Measurements from ENCODE around the gene PACRGL. TPM values are rescaled to one million over a fixed set of nuclear protein-coding genes. Genes with fewer than 3 reads are reported as not detected.

PACRGL gene
- total and polyA plus RNA-seq, 9 of the 15 experiments (the other 6 are each of a cell fraction or from before 2014, with no cell fraction given) = 6.6 to 55.0 (median 27.5) TPM

DNA sequence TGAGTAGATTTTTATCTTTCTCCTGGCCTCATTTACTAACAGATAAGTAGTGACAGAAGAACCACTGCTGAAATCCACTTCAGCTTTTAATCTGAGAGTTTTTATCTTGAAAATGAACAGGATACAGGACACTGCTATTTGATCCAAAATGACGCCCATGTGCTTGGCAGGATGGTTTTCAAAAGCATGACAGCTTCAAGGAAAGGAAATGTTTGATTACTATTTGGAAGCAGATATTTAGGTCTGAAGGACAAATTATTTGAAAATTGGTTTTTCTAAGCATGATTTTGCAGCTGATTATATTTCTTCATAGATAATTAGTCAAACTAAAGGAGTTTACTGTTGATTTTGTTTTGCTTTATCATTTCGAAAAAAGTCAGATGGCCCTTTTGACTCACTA, 11.1 kb downstream of the PACRGL start:
- intact Hi-C loops (cut with micrococcal nuclease) (no loop called here), in situ Hi-C loops (cut with MboI) (no loop called here)
- no TSS peak for BruUV-seq (replicated peaks)
- Histone ChIP-seq H3K9me3 (replicated peaks; ENCODE audit: control insufficient read depth, insufficient read depth, low read depth, low read length) (no peaks in the 10 kb centered on the region), H3K9me1 (ENCODE audit: control insufficient read depth, insufficient read depth, low read length) (no peaks in the 10 kb centered on the region), H3K27ac (ENCODE audit: extremely low read depth, low read depth, low read length) (no peak overlapping the region), H3K79me2 (ENCODE audit: control insufficient read depth, insufficient read depth, low read length) (no peaks in the 10 kb centered on the region), H3K4me1 (replicated peaks in 1 of 2; ENCODE audit: control insufficient read depth in 2 of 2, insufficient read depth in 2 of 2, low read length in 2 of 2) (no peaks in the 10 kb centered on the region), H3K27me3 (ENCODE audit: control insufficient read depth in 2 of 2, insufficient read depth in 2 of 2, low read length in 2 of 2) (no peaks in the 10 kb centered on the region), H2AFZ (ENCODE audit: low read depth, low read length) (no peak overlapping the region), H3K4me2 (ENCODE audit: insufficient read depth, low read length) (no peak overlapping the region), H3K36me3 (ENCODE audit: control insufficient read depth, insufficient read depth, low read length) (peaks cover 59% of the 10 kb centered on the region), H3K9ac (ENCODE audit: insufficient read depth in 1 of 2, low read depth in 2 of 2, low read length in 2 of 2) (no peak overlapping the region), H4K20me1 (replicated peaks; ENCODE audit: control insufficient read depth, insufficient read depth, low read length) (no peaks in the 10 kb centered on the region), H3K4me3 (no peak overlapping the region)
- no peak for DNase-seq (ENCODE audit: extremely low read depth in 1 of 4, low spot score in 3 of 4)
- no peak for TF ChIP-seq POLR2AphosphoS5 (IDR thresholded peaks at IDR 0.05; ENCODE audit: control insufficient read depth, insufficient read depth, low read depth, low read length)
- TF ChIP-seq NR2C1 (IDR thresholded peaks at IDR 0.05) = no peak
- no peak for TF ChIP-seq NR2C1 (tag; IDR thresholded peaks at IDR 0.05)
- no peak for TF ChIP-seq LARP7 (IDR thresholded peaks at IDR 0.05)
- TF ChIP-seq, protein P1, sequence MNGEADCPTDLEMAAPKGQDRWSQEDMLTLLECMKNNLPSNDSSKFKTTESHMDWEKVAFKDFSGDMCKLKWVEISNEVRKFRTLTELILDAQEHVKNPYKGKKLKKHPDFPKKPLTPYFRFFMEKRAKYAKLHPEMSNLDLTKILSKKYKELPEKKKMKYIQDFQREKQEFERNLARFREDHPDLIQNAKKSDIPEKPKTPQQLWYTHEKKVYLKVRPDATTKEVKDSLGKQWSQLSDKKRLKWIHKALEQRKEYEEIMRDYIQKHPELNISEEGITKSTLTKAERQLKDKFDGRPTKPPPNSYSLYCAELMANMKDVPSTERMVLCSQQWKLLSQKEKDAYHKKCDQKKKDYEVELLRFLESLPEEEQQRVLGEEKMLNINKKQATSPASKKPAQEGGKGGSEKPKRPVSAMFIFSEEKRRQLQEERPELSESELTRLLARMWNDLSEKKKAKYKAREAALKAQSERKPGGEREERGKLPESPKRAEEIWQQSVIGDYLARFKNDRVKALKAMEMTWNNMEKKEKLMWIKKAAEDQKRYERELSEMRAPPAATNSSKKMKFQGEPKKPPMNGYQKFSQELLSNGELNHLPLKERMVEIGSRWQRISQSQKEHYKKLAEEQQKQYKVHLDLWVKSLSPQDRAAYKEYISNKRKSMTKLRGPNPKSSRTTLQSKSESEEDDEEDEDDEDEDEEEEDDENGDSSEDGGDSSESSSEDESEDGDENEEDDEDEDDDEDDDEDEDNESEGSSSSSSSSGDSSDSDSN (IDR thresholded peaks at IDR 0.05; ENCODE audit: borderline replicate concordance in 1 of 2, low read depth in 2 of 2, low read length in 2 of 2) = no peak
- no peak for TF ChIP-seq TARDBP (IDR thresholded peaks at IDR 0.05)
- TF ChIP-seq ELF2 (CRISPR knock-in tag; IDR thresholded peaks at IDR 0.05) = no peak
- TF ChIP-seq WHSC1 (IDR thresholded peaks at IDR 0.05; ENCODE audit: low read length) = no peak
- TF ChIP-seq ILK (tag; IDR thresholded peaks at IDR 0.05; ENCODE audit: borderline replicate concordance, low read depth) = no peak
- ChIA-PET POLR2A (no interaction called here), CTCF (ENCODE audit: low intra/inter-chr PET ratio) (no interaction called here)
- no peak for ATAC-seq
- 92% methylated on average over 2 of the region's 2 CpGs for WGBS (ENCODE audit: insufficient coverage, low coverage, missing lambda C conversion rate)
- no peak for FAIRE-seq
